Amygdala (tissue), 56 donors: ENCODE data around the gene PANX2.
A peak's percentile ranks its signal among the peaks of the same experiment; 100 is the strongest.

Experiments used
- DNase-seq, 56 donors: peaks; one replicate each; lab custom pipeline; 2025; lab: John Stamatoyannopoulos, UW

Gene PANX2

GRCh38 chr22:50209893-50210292 lies 39.4 kb downstream of the PANX2 start:
- DNase-seq: peak in 23 of 56 donors; percentile 18 to 75 (median 39)

- no peak for DNase-seq
Observed at GRCh38 chr22:50210378-50211139, 40.0 kb downstream of the PANX2 start.

DNA sequence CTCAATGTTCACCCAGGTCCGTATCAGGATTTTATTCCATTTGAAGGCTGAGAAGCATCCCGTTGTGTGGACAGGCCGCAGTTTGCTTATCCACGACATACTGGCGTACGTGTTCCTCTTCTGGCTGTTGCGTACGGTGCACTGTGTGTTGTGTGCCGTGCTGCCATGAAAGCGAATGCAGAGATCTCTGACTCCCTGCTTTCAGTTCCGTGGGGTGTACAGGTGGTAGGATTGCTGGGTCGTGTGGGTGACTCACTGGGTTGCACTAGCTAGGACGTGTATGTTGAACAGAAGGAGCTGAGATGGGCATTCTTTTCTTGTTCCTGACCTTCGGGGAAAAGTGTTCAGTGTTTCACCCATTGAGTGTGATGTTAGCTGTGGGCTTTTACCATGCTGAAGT lies 40.6 kb downstream of the PANX2 start:
- DNase-seq: no peak

DNA sequence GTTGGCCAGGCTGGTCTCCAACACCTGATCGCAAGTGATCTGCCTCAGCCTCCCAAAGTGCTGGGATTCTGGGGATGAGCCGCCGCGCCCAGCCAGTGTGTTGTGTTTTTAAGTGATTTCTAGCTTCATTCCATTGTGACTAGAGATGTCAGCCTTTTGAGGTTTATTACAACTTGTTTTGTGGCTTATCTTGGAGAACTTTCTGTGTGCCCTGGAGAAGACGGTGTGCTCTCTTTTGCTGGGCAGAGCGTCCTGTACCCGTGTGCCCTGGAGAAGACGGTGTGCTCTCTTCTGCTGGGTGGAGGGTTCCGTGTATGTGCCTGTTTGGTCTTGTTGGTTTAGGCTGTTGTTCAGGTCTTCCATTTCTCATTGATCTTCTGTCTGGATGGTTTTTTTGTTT lies 42.7 kb downstream of the PANX2 start:
- DNase-seq: no peak

DNA sequence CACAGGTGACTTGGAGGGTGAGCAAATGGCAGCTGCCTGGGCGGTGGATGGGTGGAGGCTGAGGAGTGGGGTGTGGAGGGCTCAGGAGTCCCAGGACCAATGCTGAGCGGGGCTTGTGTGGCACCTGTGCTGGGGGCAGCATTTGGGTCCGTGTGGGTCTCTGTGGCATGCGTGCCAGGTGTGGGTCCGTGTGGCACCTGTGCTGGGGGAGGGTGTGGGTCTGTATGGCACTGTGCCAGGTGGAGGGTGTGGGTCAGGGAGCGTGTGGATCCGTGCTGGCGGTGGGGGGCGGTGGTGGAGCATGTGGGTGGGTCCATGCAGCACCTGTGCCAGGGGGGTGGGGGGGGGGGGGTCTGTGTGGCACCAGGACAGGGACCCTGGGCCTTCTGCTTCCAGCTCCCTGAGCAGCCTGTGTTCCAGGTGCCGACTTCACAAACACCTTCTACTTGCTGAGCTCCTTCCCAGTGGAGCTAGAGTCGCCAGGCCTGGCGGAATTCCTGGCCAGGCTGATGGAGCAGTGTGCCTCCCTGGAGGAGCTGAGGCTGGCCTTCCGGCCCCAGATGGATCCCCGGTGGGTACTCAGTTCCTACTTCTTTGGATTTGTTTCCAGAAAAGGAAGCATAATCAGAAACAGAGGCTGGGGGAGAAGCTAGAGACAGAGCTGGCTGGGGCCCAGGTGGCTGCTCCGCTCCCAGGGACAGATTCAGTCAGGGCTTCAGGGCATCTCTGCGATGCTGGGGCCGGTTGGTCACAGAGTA lies 44.9 kb downstream of the PANX2 start:
- no peak for DNase-seq

GRCh38 chr22:50216055-50216683 lies 45.6 kb downstream of the PANX2 start:
- DNase-seq: no peak

DNA sequence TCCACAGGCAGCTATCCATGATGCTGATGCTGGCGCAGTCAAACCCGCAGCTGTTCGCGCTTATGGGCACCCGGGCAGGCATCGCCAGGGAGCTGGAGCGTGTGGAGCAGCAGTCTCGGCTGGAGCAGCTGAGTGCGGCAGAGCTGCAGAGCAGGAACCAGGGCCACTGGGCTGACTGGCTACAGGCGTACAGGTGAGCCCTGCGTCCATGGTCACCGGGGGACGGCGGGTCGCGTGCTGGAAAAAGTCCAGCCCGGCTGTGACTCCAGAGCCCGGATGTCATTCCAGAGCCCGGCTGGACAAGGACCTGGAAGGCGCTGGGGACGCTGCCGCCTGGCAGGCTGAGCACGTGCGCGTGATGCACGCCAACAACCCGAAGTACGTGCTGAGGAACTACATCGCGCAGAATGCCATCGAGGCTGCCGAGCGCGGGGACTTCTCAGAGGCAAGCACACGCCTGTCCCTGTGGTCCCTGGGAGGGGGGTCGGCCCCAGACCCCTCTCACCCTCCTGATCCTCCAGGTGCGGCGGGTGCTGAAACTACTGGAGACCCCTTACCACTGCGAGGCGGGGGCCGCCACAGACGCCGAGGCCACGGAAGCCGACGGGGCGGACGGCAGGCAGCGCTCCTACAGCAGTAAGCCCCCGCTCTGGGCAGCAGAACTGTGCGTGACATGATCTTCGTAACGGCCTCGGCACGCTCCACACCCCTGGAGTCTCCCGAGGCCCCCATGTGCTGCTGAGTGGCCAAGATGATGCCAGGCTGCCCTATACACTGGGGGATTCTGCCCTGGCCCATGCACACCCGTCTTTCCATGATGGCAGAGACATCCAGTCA lies 46.4 kb downstream of the PANX2 start:
- no peak for DNase-seq

GRCh38 chr22:50217543-50218152 lies 47.1 kb downstream of the PANX2 start:
- no peak for DNase-seq

GRCh38 chr22:50218153-50218995 lies 47.8 kb downstream of the PANX2 start:
- DNase-seq: no peak

DNA sequence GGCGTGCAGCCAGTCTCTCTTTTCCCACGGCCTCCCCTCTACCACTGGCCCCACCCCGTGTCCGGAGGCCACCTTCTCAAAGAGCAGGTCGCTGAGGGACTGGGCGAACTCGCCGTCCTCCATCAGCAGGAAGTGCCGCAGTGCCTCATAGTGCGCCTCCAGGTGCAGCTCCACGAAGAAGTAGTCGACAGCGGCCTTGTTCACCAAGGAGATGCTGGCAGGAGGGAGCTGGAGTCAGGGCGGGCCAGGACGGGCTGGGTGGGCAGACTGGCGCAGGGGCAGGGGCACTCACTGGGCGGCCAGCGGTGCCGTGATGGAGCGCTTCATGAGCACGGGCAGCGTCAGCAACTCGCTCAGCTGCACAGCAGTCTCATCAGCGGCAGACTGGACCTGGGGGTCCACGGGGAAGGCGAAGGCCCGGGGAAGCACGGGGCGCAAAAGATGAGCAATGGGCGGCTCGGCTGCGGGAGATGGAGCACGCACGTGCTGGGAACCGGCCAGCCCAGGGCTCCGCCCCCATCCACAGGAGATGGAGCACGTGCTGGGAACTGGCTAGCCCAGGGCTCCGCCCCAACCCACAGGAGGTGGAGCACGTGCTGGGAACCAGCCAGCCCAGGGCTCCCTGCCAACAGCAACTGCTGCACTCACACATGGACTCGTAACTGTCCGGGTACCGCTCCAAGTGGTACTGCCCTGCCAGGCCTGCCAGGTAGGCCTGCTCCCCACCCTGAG lies 48.6 kb downstream of the PANX2 start:
- peak in 16 of 56 donors; percentile 25 to 77 (median 34) for DNase-seq

DNA sequence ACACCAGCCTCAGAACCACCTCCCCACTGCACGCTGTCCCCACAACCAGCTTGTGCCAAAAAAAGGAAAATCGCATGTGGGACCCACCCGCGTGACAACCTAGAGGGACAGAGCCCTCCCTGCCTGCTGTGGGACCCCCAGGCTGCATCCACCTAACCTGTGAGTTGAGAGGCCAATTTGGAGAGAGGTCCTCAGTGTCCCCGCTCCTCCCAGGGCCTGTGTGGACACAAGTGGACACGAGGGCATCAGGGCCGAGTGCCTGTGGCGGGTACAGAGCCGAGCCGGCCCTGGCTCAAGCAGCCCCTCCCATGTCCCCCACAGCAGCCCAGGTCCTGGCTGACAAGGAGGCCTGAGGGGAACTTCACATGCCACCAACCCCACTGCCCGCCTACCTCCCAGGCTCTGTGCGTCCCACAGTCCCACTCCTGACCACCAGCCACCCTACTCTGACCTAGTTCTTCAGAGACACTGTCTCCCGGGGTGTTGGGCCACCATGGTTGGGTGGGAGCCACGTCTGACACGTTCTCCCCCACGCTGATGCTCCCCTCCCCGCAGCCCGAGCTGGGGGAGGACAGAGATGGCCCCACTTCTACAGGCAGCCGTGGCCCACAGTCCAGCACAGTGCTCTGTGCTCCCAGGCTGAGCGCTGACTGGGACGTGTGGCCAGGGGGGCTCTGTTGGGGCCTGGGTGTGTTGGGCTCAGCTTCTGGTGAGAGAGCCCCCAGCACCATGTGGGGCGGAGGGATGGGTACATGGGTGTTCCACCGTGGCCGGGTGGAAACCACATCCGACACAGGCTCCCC lies 49.5 kb downstream of the PANX2 start:
- DNase-seq: no peak

DNA sequence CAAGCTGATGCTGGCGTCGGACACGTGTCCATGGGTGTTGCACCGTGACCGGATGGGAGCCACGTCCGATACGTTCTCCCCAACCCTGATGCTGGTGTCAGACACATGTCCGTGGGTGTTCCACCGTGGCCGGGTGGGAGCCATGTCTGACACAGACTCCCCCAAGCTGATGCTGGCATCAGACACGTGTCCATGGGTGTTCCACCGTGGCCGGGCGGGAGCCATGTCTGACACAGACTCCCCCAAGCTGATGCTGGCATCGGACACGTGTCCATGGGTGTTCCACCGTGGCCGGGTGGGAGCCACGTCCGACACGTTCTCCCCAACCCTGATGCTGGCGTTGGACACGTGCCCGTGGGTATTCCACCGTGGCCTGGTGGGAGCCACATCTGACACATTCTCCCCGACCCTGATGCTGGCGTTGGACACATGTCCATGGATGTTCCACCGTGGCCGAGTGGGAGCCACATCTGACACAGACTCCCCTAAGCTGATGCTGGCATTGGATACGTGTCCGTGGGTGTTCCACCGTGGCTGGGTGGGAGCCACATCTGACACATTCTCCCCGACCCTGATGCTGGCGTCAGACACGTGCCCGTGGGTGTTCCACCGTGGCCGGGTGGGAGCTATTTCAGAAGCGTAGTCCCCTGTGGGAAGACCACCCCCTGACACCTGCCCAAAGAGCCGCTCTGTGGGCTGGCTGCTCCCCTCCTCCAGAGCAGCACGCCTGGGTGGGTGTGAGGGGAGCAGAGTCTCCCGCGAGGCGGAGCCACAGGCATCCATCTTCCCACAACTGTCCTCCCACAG lies 50.3 kb downstream of the PANX2 start:
- DNase-seq: no peak

DNA sequence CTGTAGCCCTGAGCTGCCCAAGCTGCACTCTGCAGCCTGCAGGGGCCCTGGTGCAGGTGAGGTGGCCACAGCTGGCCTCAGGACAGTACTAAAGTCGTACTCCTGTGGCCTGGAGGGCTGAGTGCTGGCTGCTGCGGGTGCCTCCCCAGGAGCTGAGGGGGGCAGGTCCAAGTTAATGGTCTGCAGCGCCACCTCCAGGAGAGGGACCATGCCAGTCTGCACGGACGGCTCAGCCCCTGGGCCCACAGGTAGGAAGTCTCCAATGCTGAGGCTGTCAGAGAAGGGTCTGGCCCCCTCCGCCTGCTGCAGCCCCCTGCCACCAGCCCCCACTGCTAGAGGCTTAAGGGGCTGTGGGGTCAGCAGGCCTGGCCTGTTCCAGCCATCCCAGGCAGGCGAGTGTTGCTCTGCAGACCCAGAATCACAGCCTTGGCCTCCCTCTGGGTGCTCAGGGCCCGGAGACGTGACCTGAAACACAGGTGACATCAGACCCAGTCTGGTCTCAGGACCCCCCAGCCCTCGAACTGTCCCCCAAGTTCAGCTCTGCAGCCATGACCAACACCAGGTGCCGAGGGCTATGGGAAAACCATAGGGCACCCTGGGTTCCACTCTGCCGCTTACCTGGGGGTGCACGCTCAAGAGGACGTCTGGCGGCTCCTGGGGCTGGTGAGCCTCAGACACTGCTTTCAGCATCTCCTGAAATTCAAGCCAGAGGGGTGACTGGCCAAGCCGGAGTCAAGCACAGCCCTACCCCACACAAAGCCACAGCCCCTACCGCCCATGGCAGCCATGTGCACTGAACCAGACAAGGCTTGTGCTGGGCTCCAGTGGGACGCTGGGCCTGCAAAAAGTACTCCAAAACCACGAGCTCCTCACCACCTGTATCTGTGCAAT lies 51.1 kb downstream of the PANX2 start:
- no peak for DNase-seq

DNA sequence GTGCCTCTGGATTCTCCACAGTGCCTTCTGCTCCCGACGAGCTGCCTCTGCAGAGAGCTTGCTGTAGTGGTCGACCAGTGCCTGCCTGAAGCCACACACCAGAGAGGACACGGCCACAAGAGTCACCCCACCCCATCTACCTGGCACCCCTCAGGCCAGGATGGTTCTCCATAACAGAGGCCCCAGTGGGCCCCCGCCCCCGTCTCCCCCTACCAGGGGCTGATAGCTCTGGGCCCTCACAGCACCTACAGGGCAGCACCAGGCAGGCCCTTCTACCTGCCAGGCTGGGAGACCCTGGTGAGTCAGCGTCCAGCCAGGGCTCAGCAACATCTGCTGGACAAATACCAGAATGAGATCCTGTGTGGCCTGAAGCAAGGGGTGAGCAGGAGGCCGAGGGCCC lies 52.0 kb downstream of the PANX2 start:
- DNase-seq: no peak

DNA sequence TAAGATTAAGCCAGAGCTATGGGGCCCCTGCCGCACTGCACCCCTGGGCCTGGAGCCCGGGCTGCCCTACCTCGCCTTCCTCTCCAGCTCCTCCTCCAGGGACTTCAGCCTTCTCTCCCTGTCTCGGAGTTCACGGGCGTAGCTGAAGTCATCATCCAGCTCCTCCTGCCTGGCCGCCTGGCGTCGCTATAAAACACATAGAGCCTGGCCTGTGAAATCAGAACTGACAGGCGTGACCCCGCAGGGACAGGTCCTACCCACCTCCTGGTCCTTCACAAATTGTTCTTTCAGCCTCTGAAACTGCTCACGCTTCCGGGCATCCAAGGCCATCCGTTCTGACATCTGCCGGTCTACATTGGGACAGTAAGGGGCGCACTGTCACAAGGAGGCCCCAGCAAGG lies 53.5 kb downstream of the PANX2 start:
- no peak for DNase-seq
